DOHH2 (cell line): ENCODE results near the gene MAPK6.

ENCODE experiments used
- EZH2phosphoT487 ChIP-seq: fragments of 200-600 bp; sonication (generic); IDR thresholded peaks from 2 replicates; pipeline ENCODE4 v1.6.1; 2017; ENCODE audit warnings: borderline replicate concordance, mild to moderate bottlenecking, antibody characterized with exemption, low read length, moderate library complexity, mixed read lengths
- TF ChIP-seq, protein P1 (sequence below): fragments of 200-600 bp; sonication (generic); IDR thresholded peaks from one replicate; pipeline ENCODE4 v1.5.1; 2014; ENCODE audit warnings: antibody characterized with exemption, mild to moderate bottlenecking, low read depth, low read length; ENCODE audit not compliant: poor library complexity, severe bottlenecking

DNA sequence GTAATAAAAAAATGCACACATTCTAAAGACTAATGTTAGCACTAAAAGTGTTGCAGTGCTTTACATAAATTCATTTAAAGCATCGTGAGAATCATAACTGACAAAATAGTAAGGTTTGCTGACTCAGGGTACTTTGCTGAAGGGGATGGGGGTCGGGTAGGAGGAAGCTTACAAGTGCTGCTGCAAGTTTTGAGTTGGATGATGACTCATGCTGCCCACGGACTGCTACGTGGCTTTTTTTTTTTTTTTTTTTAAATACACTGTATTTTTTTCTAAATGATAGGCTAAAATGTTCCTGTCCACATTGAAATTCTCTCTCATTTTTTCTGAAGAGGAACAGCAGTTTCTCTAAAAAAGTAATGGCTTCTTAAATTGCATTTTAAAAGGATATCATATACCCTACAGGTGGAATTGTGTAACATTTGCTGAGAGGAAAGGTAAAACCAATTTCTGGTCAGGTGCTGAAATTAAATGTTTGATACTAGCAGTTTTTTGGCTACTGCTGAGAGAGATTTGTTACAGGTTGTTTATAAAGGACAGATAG is 2.2 kb downstream of the MAPK6 start:
- TF ChIP-seq, protein P1, sequence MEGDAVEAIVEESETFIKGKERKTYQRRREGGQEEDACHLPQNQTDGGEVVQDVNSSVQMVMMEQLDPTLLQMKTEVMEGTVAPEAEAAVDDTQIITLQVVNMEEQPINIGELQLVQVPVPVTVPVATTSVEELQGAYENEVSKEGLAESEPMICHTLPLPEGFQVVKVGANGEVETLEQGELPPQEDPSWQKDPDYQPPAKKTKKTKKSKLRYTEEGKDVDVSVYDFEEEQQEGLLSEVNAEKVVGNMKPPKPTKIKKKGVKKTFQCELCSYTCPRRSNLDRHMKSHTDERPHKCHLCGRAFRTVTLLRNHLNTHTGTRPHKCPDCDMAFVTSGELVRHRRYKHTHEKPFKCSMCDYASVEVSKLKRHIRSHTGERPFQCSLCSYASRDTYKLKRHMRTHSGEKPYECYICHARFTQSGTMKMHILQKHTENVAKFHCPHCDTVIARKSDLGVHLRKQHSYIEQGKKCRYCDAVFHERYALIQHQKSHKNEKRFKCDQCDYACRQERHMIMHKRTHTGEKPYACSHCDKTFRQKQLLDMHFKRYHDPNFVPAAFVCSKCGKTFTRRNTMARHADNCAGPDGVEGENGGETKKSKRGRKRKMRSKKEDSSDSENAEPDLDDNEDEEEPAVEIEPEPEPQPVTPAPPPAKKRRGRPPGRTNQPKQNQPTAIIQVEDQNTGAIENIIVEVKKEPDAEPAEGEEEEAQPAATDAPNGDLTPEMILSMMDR: no peak
- TF ChIP-seq EZH2phosphoT487: no peak
